Adipocyte (in vitro differentiated cells): ENCODE results near the gene SLC25A13.
"Not testable (repeated sequence)": the region's sequence is repeated elsewhere in the genome, so short reads cannot be mapped to it uniquely, and the experiment has no call there.

Source experiments
- DNase-seq: peaks from one replicate; pipeline ENCODE4 v3.0.0-alpha.2; 2015; ENCODE audit warnings: low read depth
- H3K27me3 ChIP-seq: replicated peaks from 2 replicates; pipeline ENCODE4 v1.7.0; 2013; ENCODE audit warnings: mild to moderate bottlenecking, low read length, moderate library complexity; ENCODE audit not compliant: control insufficient read depth, insufficient read depth
- H3K36me3 ChIP-seq: 2 replicates; pipeline ENCODE4 v1.7.0; 2013; ENCODE audit warnings: low read length, mild to moderate bottlenecking, moderate library complexity; ENCODE audit not compliant: control insufficient read depth, insufficient read depth, severe bottlenecking
- H3K4me1 ChIP-seq: 2 replicates; pipeline ENCODE4 v1.7.0; 2013; ENCODE audit warnings: mild to moderate bottlenecking, low read length, moderate library complexity; ENCODE audit not compliant: control insufficient read depth, insufficient read depth
- H3K4me3 ChIP-seq: 2 replicates; pipeline ENCODE4 v1.7.0; 2013; ENCODE audit warnings: mild to moderate bottlenecking, low read length, moderate library complexity
- H3K9ac ChIP-seq: 2 replicates; pipeline ENCODE4 v1.7.0; 2013; ENCODE audit warnings: mild to moderate bottlenecking, low read length, moderate library complexity
- H3K9me3 ChIP-seq: 2 replicates; pipeline ENCODE4 v1.7.0; 2013; ENCODE audit warnings: mild to moderate bottlenecking, low read length, moderate library complexity; ENCODE audit not compliant: control insufficient read depth

Gene SLC25A13

DNA sequence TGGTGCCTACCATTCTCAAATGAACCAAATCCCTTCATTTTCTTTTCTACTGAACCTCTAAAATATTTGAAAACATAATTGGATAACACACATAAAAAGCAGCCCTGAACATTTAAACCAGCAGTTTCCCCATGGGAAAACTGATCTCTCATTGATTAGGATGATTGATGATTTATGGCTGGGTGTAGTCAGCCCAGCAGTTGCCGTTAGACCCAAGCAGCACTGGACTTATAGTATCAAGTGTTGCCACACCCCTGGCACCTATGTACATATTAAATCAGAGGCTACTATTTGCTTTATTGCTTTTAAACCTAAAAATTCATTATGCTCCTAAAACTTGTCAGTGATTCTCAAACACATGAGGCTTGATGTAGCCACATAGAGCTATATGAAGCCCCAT, 20.2 kb upstream of the SLC25A13 start:
- peaks cover 11% of the 10 kb centered on the region for H3K4me1 ChIP-seq
- H3K9ac ChIP-seq: no peak overlapping the region
- no peak for DNase-seq
- H3K9me3 ChIP-seq: no peaks in the 10 kb centered on the region
- no peak overlapping the region for H3K4me3 ChIP-seq
- H3K36me3 ChIP-seq: no peaks in the 10 kb centered on the region
- H3K27me3 ChIP-seq: no peaks in the 10 kb centered on the region

DNA sequence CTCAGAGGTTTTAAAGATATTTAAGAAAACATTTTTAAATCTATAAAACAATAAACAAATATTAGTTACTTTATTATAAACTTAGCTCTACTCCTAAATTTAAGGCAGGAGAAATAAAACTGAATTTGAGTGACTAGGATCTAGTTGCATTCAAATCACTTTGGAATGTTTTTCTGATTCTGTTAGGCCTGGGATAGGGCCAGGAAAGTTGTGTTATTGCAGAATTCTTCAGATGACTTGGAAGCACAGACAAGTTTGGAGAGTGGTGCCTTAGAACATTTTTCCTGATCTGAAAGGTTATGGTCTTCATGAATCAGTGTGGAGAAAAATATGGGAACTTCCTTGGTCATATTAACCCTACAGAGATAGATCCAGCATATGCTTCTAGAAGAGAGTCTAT, 15.6 kb upstream of the SLC25A13 start:
- Histone ChIP-seq H3K4me3 (peak overlapping the region; percentile 7), H3K4me1 (peaks cover 38% of the 10 kb centered on the region), H3K9me3 (no peaks in the 10 kb centered on the region), H3K27me3 (no peaks in the 10 kb centered on the region), H3K9ac (peak overlapping the region; percentile 9), H3K36me3 (no peaks in the 10 kb centered on the region)
- peak; percentile 84 for DNase-seq

DNA sequence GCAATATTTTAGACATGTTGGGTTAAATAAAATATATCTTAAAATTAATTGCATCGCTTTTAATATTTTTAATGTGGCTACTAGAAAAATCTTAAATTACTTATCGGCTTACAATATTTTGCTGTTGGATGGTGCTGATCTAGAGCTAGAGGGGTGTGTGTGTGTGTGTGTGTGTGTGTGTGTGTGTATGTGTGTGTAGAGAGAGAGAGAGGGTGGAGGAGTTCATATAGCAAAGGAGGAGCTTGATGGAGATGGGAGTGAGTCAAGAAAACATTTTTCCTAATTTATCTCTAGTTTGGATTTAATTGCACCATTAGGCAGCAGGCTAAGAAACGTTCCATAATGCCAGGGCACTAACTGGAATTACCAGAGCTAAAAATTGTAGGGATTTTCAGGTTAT, 10.4 kb upstream of the SLC25A13 start:
- H3K9ac ChIP-seq: no peak overlapping the region
- no peak for DNase-seq
- H3K36me3 ChIP-seq: no peaks in the 10 kb centered on the region
- peaks cover 49% of the 10 kb centered on the region for H3K4me1 ChIP-seq
- H3K4me3 ChIP-seq: no peak overlapping the region
- H3K9me3 ChIP-seq: no peaks in the 10 kb centered on the region
- H3K27me3 ChIP-seq: no peaks in the 10 kb centered on the region

DNA sequence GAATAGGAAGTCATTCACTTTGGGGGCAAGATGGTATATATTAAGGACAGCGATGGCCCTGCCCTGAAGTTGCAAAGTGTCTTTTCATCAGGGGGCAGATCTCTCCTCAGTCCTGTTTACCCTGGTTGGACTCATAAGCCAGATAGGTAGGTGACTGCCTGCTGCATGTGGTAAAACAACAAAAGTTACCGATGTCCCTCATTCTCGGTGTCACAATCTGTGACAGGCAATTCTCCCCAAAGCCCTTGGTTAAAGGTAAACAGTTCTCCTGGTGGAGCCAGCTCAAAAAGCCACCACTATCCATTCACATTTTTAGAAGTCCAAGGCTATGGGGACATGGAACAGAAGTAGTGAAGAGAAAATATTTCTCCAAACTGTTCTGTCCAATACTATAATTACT, 9.9 kb upstream of the SLC25A13 start:
- Histone ChIP-seq H3K4me1 (peaks cover 45% of the 10 kb centered on the region), H3K27me3 (no peaks in the 10 kb centered on the region)

DNA sequence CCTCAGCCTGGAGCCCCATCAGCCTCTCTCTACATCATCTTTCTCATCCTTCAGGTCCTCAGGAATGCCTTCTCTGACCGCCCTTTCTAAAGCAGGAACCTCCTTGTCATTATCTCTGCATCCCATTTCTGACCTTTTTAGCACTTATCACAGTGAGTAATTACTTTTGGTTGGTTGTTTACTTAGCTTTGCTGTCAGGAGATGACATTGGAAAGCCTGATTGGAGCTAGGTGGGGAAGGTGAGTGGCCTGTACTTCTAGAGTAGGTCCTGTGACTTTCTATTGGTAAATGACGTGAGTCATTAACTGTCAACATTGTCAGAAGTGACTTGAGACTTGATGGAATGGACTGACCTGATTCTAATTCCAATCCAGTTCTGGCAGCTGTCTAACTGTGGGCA, 9.3 kb upstream of the SLC25A13 start:
- no peak for DNase-seq
- Histone ChIP-seq H3K9ac (no peak overlapping the region), H3K36me3 (no peaks in the 10 kb centered on the region), H3K27me3 (no peaks in the 10 kb centered on the region), H3K9me3 (no peaks in the 10 kb centered on the region), H3K4me1 (peaks cover 40% of the 10 kb centered on the region), H3K4me3 (no peak overlapping the region)

More for the DNA sequence above, 9.9 kb upstream of the SLC25A13 start:
- Histone ChIP-seq H3K9me3 (no peaks in the 10 kb centered on the region), H3K9ac (no peak overlapping the region), H3K4me3 (no peak overlapping the region), H3K36me3 (no peaks in the 10 kb centered on the region)
- no peak for DNase-seq

DNA sequence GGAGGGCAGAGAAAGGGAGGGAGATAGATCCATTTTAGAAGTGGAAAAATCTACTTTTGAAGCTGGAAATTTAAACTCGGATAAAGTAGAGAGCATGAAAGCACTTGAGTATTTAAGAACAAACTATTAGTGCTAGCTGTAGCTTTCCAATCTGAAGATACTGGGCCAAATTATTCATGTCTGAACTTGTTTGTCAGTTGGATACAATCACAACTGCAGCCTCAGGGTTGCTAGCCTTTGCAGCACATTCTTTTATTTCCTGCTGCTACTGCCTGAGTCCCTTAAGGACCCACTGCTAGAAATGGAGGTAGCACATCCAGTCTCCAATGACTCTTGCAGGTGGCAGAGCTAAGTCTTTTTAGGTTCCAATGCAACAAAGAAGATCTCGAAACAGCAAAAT, 8.3 kb upstream of the SLC25A13 start:
- peaks cover 30% of the 10 kb centered on the region for H3K4me1 ChIP-seq
- no peaks in the 10 kb centered on the region for H3K27me3 ChIP-seq
- no peaks in the 10 kb centered on the region for H3K36me3 ChIP-seq
- peak; percentile 8 for DNase-seq
- no peak overlapping the region for H3K4me3 ChIP-seq
- no peaks in the 10 kb centered on the region for H3K9me3 ChIP-seq
- no peak overlapping the region for H3K9ac ChIP-seq

DNA sequence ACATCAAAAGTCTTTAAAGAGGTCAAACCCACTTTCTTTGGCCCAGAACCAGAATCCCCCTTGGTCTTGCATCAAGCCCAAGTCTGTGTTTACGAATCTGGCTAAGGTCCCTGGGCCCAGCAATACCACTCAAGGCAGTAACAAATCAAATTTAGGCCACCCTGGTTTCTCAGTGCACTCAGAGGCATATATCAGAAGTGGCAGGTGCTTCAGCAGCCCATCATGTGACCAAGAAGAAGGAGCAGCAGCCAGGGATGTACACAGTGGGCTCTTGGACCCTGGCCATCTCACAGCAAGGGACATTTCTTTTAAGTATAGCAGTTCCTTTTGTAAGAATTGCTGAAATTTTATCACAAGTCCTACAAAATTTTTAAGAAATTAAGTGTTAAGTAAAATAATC, 7.3 kb upstream of the SLC25A13 start:
- Histone ChIP-seq H3K4me3 (no peak overlapping the region), H3K27me3 (no peaks in the 10 kb centered on the region), H3K36me3 (no peaks in the 10 kb centered on the region), H3K4me1 (peaks cover 20% of the 10 kb centered on the region), H3K9ac (no peak overlapping the region), H3K9me3 (no peaks in the 10 kb centered on the region)
- no peak for DNase-seq

- DNase-seq: peak; percentile 6
- Histone ChIP-seq H3K4me1 (peaks cover 19% of the 10 kb centered on the region), H3K9ac (no peak overlapping the region), H3K27me3 (no peaks in the 10 kb centered on the region), H3K9me3 (no peaks in the 10 kb centered on the region), H3K4me3 (no peak overlapping the region), H3K36me3 (no peaks in the 10 kb centered on the region)
Measured at GRCh38 chr7:96328016-96328415, 6.1 kb upstream of the SLC25A13 start.

GRCh38 chr7:96327429-96327828, 5.5 kb upstream of the SLC25A13 start:
- Histone ChIP-seq H3K4me1 (peaks cover 19% of the 10 kb centered on the region), H3K9me3 (no peaks in the 10 kb centered on the region), H3K4me3 (no peak overlapping the region), H3K36me3 (no peaks in the 10 kb centered on the region), H3K9ac (no peak overlapping the region), H3K27me3 (no peaks in the 10 kb centered on the region)
- no peak for DNase-seq

DNA sequence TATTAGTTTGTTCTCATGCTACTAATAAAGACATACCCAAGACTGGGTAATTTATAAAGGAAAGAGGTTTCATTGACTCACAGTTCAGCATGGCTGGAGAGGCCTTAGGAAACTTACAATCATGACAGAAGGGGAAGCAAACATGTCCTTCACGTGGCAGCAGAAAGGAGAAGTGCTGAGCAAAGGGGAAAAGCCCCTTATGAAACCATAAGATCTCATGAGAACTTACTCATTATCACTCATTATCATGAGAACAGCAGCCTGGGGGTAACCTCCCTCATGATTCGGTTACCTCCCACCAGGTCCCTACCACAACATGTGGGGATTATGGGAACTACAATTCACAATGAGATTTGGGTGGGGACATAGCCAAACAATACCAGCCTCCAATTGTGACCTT, 4.9 kb upstream of the SLC25A13 start:
- H3K27me3 ChIP-seq, DNase-seq, H3K9me3 ChIP-seq, H3K4me3 ChIP-seq, H3K36me3 ChIP-seq, H3K9ac ChIP-seq: not testable (repeated sequence)
- H3K4me1 ChIP-seq: peaks cover 19% of the 10 kb centered on the region

- Histone ChIP-seq H3K4me1 (peaks cover 31% of the 10 kb centered on the region), H3K9me3 (no peaks in the 10 kb centered on the region), H3K4me3 (no peak overlapping the region), H3K27me3 (no peaks in the 10 kb centered on the region), H3K9ac (no peak overlapping the region), H3K36me3 (no peaks in the 10 kb centered on the region)
- no peak for DNase-seq
Measured at GRCh38 chr7:96322847-96323461, 1.1 kb upstream of the SLC25A13 start.

GRCh38 chr7:96322373-96322695, 436 bp upstream of the SLC25A13 start:
- Histone ChIP-seq H3K4me1 (peaks cover 30% of the 10 kb centered on the region), H3K27me3 (no peaks in the 10 kb centered on the region), H3K9ac (peak overlapping the region; percentile 96), H3K4me3 (peak overlapping the region; percentile 92), H3K9me3 (no peaks in the 10 kb centered on the region), H3K36me3 (no peaks in the 10 kb centered on the region)
- DNase-seq: no peak
